Activated CD4-positive, alpha-beta T cell treated with anti-CD3 and anti-CD28 coated beads for 1 hour (primary cell): ENCODE results near the gene TSTD2.

ENCODE experiments used
- DNase-seq: peaks from one replicate; pipeline ENCODE4 v3.0.0-alpha.2; 2020

The TSTD2 gene

GRCh38 chr9:97560154-97560553, 73.0 kb downstream of the TSTD2 start:
- DNase-seq = no peak

- no peak for DNase-seq
Observed at GRCh38 chr9:97559111-97559514, 74.1 kb downstream of the TSTD2 start.

DNA sequence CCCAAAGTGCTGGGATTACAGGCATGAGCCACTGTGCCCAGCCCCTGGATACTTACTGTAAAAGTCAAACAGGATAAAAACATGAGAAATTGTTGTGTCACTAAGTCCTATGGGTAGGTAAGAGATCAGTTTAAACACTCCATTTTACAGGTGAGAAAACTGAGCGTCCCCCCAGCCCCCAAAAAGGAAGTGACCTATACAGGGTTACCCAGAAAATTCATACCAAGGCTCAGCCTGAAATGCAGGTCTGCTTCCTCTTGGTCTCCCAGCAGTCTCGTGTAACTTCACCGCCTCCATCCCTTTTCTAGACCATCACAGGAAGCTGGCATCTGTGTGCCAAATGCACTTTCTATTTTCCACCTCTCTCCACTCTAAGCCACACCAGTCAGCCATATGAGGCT, 74.5 kb downstream of the TSTD2 start:
- DNase-seq = no peak

DNA sequence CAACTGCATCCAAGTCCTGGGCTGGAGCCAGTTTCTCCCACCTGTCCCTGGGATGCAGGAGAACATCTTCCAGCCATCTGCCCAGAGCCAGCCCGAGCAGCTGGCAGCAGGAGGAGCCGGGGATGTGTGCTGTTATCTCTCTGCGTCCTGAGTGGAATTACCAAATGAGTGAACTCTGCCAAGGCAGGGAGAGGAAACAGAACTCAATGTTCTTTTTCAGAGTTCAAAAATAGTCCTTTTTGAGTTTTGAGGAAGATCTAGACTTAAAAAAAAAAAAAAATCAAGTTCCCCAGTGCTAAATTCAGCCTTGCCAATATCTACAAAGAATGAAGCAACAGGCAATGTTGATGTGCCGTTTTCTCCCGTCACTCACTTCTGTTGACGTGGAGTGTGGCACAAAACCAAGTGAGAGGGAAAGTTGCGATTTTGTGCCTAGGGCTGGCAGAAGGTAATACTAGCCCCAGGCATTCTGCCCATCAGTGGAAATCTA, 75.5 kb downstream of the TSTD2 start:
- DNase-seq = no peak

DNA sequence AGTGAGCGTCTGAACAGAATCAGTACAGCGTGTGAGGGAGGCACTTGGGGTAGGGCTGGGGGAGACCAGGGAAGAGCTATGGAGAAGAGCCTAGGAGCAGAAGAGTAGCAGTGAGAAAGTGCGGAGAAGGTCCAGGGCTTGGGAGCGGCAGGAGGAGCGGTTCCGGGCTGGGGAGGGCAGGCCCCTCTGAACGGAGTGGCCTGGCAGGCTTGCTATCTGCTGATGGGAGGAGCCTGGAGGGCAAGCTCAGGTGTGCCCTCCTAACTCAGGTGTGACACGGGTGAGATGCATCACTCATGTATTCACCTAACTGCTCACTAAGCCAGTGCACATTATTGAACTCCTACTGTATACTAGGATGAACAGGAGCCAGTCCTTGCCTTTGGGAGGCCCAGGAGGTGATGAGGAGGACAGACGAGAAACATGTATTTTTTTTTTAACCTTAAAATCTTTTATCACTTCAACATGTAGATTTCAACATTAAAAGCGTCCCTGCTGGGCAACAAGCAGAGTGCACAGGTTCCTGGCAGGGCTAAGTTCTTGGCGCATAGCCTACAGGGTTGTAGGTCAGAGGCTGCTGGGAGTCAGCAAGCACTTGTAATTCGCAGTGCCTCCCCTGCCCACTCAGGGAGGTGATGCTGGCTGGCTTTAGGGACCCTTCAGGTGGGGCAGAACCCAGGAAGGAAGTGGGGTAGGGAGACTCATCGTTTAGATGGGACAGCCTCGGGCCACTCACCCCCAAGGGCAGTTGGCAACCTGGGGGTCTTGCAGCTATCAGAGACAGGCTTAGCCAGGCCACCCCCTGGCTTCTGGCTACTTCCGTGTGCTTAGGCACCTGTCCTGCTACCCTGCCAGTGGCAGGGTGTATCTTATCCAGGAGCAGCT, 76.2 kb downstream of the TSTD2 start:
- no peak for DNase-seq

GRCh38 chr9:97556036-97556720, 77.0 kb downstream of the TSTD2 start:
- DNase-seq = no peak

DNA sequence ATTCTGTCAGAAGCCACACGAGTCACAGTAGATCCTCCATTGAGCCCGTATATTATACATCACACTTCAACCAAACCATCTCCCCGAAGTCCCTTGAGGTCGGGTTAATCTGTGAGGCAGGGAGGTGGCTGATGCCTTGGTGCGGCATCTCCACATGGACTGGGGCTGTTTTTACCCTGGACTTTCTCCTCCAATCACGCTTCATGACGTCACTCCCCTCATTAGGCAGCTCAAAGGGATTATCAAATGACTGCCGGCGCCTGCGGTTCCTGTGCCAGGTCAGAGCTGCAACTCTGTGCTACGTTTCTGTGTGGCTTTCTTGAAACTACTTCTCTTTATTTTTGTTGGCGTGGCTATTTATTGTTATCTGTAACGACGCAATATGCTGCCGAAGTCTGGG, 78.0 kb downstream of the TSTD2 start:
- no peak for DNase-seq

GRCh38 chr9:97554566-97555075, 78.5 kb downstream of the TSTD2 start:
- no peak for DNase-seq

DNA sequence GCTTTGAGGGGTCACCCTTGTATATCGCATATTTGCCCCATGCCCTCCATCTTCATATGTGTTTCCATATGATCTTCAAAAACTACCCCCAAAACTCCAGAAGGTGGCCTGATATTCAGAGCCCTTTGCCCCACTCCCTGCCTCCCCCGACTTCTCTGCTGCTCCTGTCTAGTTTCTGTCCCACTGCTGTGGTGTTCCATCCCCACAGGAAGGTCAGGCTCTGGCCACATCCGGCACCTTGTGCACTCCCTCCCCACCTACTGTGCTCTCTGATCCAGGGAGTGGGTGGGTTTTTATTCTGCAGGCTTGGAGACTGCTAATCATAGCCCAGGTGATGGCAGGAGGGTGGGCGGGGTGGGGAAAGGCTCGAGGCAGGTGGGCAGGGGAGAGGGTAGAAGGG, 79.3 kb downstream of the TSTD2 start:
- DNase-seq = no peak

DNA sequence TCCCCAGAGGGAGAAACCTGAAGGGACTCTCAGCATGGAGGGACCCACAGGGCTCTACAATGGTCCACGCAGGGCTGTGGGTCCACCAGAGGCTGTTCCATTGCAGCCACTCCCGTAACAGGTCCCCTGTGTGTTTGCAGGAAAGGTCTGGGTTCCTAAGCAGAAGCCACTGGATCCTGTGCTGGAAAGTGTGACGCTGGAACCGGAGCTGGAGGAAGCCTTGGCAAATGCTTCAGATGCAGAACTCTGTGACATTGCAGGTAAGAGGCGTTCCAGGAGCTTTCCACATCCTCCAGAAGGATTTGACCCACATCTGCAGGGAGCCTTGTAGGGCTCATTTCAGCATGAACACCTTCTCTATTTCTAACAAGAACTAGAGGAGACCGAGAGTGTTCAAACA, 80.0 kb downstream of the TSTD2 start:
- DNase-seq = no peak

DNA sequence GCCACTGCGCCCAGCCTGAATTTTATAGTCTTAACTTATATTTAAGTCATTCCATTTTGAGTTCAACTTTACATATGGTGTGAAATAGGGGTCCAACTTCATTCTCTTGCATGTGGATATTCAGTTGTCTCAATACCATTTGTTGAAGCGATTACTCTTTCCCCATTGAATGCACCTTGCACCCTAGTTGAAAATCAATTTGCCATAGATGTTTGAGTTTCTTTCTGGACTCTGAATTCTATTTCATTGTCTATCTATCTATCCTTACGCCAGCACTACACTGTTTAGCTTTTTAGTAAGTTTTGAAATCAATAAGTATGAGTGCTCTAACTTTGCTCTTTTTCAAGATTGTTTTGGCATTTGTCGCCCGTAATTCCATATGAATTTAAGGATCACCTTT, 81.9 kb downstream of the TSTD2 start:
- DNase-seq = no peak

- no peak for DNase-seq
Observed at GRCh38 chr9:97550386-97550785, 82.8 kb downstream of the TSTD2 start.
